ENCODE results near the gene ARCN1. TPM values are rescaled to one million over a fixed set of nuclear protein-coding genes. Genes with fewer than 3 reads are reported as not detected.

ARCN1 gene
- total RNA-seq = 148 and 247 TPM in 2 replicates

GRCh38 chr11:118572061-118572980, at the start of gene ARCN1:
Gene ARCN1, plus strand, starts transcription at chr11:118572409. Its CDS starts 139 bp downstream, at chr11:118572548.

GRCh38 chr11:118527109-118527508, 45.1 kb upstream of the ARCN1 start, which contains the start of gene TTC36:
Gene TTC36, plus strand, starts transcription at chr11:118527474. Its CDS starts 21 bp downstream, at chr11:118527495.

GRCh38 chr11:118530683-118531596, 41.3 kb upstream of the ARCN1 start, which contains the start of gene TMEM25:
Gene TMEM25, plus strand, starts transcription at chr11:118531192. Its CDS starts 610 bp downstream, at chr11:118531802.

GRCh38 chr11:118607401-118608359, 35.5 kb downstream of the ARCN1 start, which contains the start of gene PHLDB1:
Gene PHLDB1, plus strand, starts transcription at chr11:118607615. Its CDS starts 6,222 bp downstream, at chr11:118613837.

Small RNA genes within 50 kb of the gene (small RNA-seq; reads per million reads assigned to genes)
- not detected for gene RNU6-1157P

Other genes with a start within 250 kb of the ARCN1 start
- not detected in 2 replicates for gene CD3D, start 229.7 kb upstream of the ARCN1 start, total RNA-seq
- not detected in 2 replicates for gene CD3G, start 228.1 kb upstream of the ARCN1 start, total RNA-seq
- 39.7 and 67.5 TPM in 2 replicates for gene UBE4A, start 212.8 kb upstream of the ARCN1 start, total RNA-seq
- gene ATP5MG, start 170.8 kb upstream of the ARCN1 start, total RNA-seq = 34.5 and 41.3 TPM in 2 replicates
- gene KMT2A, start 135.9 kb upstream of the ARCN1 start, total RNA-seq = 50.6 and 58.0 TPM in 2 replicates
- 1.2 and 2.7 TPM in 2 replicates for gene TTC36, start 44.9 kb upstream of the ARCN1 start, total RNA-seq
- gene TMEM25, start 41.2 kb upstream of the ARCN1 start, total RNA-seq = 42.0 and 60.8 TPM in 2 replicates
- 40.4 and 43.8 TPM in 2 replicates for gene IFT46, start 6.5 kb upstream of the ARCN1 start, total RNA-seq
- 29.4 and 37.4 TPM in 2 replicates for gene PHLDB1, start 35.2 kb downstream of the ARCN1 start, total RNA-seq
- not detected in 2 replicates for gene TREH, start 107.2 kb downstream of the ARCN1 start, total RNA-seq
- gene DDX6, start 218.8 kb downstream of the ARCN1 start, total RNA-seq = 96.2 and 124 TPM in 2 replicates